ENCODE results near the gene KCTD3.

DNA sequence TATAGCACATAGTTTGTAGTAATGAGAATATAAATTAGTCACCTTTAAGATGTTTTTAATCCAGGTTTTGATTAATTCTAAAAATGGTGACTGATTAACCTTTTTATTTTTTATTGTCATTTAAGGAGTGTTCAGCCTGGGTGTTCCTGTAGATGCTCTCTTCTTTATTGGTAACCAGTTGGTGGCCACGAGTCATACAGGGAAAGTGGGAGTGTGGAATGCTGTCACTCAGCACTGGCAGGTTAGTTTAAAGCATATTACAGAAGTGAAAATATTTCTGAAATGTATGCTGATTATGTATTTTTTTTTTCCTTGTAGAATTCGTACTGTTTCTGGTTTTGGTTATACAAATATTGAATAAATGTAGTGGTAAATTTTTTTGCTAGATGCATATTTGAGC lies 28.1 kb downstream of the KCTD3 start:
- TF ChIP-seq, protein P1, sequence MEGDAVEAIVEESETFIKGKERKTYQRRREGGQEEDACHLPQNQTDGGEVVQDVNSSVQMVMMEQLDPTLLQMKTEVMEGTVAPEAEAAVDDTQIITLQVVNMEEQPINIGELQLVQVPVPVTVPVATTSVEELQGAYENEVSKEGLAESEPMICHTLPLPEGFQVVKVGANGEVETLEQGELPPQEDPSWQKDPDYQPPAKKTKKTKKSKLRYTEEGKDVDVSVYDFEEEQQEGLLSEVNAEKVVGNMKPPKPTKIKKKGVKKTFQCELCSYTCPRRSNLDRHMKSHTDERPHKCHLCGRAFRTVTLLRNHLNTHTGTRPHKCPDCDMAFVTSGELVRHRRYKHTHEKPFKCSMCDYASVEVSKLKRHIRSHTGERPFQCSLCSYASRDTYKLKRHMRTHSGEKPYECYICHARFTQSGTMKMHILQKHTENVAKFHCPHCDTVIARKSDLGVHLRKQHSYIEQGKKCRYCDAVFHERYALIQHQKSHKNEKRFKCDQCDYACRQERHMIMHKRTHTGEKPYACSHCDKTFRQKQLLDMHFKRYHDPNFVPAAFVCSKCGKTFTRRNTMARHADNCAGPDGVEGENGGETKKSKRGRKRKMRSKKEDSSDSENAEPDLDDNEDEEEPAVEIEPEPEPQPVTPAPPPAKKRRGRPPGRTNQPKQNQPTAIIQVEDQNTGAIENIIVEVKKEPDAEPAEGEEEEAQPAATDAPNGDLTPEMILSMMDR (conservative IDR thresholded peaks at IDR 0.05) = no peak
- no peak for TF ChIP-seq ZFX (IDR thresholded peaks at IDR 0.05)

All from C4-2B (cell line).